HG02885 (cell line): ENCODE results near the gene ANKRD53.
"Not testable (repeated sequence)": the region's sequence is repeated elsewhere in the genome, so short reads cannot be mapped to it uniquely, and the experiment has no call there.

Experiments used
- ATAC-seq: cut with Tn5 transposase; IDR thresholded peaks from one replicate; pipeline ENCODE4 v1.9.1; 2021; ENCODE audit warnings: mild to moderate bottlenecking; ENCODE audit not compliant: unreplicated experiment, poor library complexity

ANKRD53 gene

DNA sequence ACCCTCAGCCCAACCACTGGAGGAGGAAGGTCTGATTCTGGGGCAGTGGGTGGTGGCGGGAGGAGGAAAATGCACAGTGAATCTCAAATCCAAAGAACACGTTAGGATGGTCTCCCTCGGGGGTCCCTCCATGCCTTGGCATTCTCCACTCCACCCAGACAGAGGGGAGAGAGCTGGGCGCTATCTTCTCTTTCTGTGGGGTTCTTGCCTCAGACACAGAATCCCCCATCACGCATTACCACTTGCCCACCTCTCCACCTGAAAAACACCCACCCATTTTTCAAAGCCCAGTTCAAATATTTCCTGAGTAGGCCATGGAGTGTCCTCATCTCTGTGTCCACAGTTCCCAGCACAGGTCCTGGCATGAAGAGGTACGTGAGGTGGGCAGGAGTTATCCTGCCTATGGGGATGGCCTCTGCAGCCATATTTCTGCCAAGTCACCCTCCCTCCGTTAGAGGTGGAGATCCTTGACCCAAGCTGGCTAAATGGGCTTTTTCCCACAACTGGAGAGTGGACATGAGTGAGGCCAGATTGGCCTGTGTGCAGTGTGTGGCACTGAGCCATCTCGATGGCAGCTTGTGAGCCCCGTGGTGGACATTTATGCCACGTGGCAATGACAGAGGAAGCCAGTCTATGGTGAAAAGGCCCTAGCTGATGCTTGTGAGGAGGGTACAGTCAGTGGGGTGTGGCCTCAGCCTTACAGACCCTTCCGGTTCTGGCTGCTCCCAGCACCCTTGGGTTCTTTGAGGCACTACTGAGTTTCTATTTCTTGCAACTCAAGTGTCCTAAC is 25.7 kb downstream of the ANKRD53 start:
- ATAC-seq: no peak

DNA sequence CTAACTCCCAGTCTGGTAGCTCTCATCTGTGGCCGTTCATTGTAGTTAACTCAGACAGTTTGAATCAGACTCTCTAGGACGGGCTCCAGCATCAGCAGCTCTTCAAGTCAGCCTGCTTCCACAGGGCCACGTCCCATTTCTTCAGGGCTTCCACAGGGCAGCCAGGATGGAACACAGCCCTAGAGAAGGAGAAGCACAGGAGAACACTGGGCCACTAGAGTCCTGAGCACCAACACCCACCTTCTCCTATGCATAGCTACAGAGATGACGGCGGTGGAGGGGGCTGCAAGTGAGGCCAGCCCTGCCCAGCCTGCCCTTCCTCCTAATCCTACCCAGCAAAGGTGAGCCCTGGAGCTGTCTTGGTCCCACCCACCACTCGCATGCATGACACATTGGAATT is 26.4 kb downstream of the ANKRD53 start:
- no peak for ATAC-seq

DNA sequence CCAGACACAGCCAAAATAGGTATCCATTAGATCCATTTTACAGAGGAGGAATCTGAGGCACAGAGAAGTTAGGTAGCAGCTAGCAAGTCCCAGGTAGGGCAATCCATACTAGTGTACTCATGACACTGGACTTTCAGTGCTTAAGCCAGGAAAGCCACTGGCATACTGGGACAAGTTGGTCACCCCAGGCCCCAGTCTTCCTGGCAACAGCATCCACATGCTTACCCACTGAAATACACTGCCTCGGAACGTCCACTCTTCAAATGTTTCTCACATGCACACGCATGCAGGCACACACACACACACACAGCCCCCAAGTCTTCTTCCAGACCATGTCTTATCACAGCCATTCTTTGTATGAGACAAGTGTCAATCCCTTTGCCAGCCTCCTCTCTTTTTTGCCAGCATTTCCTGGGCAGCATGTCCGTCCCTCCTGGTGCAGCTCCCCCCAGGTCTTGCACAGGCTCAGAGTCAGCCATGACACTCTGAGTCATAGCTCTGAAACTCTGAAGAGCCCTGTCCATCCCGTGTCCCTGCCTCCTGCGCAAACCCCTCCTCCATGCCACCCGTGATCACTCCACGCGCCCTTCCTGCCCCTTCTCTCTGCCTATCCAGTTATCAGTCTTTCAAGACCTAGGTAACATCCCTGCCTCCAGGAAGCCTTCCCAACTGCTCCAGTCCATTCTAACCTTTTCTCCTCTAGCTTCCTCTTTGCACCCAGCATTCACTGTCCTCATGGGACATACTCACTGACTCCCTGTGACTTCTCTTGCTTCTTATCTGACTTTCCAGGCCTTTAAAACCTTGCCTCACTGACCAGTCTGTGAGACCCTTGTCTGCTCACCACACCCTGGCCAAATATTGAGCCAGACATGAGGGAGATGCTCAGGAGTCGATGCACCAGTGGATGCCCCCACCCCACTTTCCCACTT is 27.1 kb downstream of the ANKRD53 start:
- ATAC-seq: no peak

- no peak for ATAC-seq
Measured at GRCh38 chr2:71006323-71006722, 27.9 kb downstream of the ANKRD53 start.

DNA sequence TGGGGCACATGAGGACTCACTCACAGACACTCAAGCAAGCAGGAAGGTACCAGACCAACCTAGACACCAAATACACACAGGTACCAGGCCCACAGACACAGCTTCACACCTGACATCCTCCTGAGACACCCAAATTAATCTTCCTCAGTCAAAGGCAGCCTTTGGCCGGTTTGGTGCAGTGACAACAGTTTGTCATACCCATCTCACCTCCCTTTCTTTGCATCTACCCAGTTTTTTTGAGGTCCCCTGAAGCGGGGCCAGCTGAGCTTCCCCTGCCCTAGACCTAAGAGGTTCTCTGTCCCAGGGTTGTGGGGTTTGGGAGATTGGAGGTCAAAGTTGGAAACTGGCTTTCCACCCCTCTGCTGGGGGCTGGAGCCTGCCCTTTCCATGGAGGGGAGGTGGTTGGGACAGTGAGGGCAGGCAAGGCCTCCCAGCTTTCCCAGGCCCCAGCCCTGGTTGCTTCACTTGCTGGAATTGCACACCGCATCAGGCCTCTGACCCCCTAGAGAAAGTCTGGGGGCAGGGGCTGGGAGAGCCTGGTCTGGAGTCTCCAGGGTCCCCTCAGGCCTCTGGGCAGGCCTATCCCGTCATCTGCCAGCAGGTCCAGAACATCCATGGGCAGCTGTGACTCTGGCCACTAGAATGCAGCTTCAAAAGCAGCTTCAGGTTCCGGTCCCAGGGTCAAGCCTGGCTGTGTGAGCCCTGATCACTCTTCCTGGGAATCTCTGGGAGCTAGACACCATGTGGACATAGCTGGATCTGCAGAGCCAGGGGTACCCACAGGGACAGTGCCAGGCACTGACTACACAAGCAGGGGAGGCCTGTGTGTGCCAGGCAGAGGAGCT is 28.7 kb downstream of the ANKRD53 start:
- ATAC-seq: no peak

DNA sequence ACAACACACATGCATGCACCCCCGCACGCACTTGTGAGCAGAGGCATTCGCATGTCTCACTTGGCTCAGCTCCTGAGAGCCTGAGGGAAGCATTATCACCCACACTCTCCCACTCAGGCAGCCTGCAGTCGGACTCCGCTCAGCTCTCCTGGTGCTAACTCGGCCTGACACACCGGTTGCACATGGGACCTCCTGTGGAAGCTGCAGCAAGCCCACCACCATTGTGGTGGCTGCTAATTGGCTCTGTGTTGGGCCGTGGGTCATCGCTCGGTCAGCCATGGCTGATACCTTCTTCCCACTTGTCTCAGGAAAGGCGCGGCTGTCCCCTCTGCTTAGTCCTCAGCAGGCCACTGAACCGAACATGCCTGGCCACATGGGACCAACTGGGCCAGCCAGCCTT is 29.9 kb downstream of the ANKRD53 start:
- ATAC-seq: no peak

- ATAC-seq: not testable (repeated sequence)
Measured at GRCh38 chr2:71011786-71012185, 33.4 kb downstream of the ANKRD53 start.

DNA sequence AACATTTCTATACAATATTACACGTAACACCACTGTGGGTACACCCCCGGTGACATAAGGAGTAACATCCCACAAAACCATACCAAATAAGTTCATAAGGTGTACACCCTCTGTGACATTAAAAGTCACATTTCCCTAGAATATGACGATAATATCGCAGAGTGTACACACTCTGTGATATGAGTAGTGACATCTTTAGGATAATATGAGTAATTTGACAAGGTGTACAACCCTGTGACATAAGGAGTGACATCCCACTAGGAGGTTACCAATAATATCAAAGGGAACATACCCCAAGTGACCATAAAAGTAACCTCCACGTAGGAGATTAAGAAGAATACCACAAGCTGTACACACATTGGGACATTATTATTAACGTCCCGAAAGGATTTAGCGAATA is 40.2 kb downstream of the ANKRD53 start:
- no peak for ATAC-seq

DNA sequence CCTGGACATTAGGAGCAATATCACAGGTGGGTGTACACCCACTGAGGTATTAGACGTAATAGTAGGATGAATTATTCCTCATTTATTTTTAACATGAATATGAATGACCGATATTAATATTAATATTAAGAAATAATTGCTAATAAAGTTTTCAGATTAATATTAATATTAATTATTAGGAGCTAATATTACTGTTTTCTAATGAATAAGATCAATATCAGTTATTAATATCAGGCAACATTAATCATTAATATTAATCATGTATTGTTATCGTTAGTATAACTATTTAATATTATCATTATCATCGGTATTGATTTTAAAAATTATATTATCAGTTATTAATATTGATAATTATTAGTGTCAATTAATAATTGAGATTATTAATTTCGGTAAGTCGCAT is 41.6 kb downstream of the ANKRD53 start:
- ATAC-seq: not testable (repeated sequence)

- ATAC-seq: not testable (repeated sequence)
Measured at GRCh38 chr2:71021394-71021793, 43.0 kb downstream of the ANKRD53 start.

GRCh38 chr2:71023553-71024243 is 45.3 kb downstream of the ANKRD53 start:
- ATAC-seq: not testable (repeated sequence)
